Suppressor macrophage treated with lipopolysaccharide for 4 hours (primary cell): ENCODE data around the gene FOS.

Source experiments
- DNase-seq: peaks from one replicate; pipeline ENCODE4 v3.0.0-alpha.2; 2020

The FOS gene

GRCh38 chr14:75252254-75252837 is 26.3 kb upstream of the FOS start:
- DNase-seq: no peak

- DNase-seq: no peak
Observed at GRCh38 chr14:75254381-75254822, 24.2 kb upstream of the FOS start.

GRCh38 chr14:75254901-75255584 is 23.6 kb upstream of the FOS start:
- DNase-seq: no peak

- peak; percentile 73 for DNase-seq
Observed at GRCh38 chr14:75258079-75258802, 20.4 kb upstream of the FOS start.

- peak; percentile 99 for DNase-seq
Observed at GRCh38 chr14:75258803-75259509, 19.7 kb upstream of the FOS start.

DNA sequence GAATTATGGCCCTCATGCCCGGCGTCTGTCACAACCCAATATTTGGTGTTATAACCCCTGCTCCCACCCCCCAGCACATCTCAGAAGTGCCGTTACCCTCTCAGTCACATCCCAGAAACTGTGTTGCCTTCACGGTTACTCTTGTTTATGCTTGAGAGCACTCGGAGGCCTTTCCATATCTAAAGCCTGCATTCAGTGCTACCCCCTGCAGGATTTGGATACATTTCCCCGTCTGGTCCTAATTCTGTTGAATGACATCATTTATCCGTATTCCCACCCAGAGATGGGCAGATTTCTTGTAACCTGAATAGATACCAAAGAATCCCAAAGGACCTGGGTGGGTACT is 19.1 kb upstream of the FOS start:
- no peak for DNase-seq

- no peak for DNase-seq
Observed at GRCh38 chr14:75260025-75260763, 18.4 kb upstream of the FOS start.

DNA sequence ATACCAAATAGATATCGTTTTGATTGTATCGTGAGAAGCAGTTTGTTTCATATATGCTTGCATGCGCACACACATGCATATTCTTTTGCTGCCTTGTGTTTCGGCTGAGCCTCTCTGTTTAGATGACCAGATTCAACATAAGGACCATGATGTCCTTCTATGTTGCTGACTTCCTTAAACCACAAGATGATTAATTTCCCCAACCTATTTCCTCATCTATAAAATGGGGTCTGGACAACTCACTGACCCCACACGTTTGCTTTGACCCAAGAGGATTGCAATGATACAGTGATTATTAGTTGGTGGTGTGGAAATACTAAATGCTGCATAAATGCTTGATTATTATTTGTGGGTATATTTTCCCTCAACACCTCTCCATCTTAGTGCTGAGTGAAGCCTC is 16.8 kb upstream of the FOS start:
- peak; percentile 33 for DNase-seq

- DNase-seq: no peak
Observed at GRCh38 chr14:75262641-75263040, 16.0 kb upstream of the FOS start.

DNA sequence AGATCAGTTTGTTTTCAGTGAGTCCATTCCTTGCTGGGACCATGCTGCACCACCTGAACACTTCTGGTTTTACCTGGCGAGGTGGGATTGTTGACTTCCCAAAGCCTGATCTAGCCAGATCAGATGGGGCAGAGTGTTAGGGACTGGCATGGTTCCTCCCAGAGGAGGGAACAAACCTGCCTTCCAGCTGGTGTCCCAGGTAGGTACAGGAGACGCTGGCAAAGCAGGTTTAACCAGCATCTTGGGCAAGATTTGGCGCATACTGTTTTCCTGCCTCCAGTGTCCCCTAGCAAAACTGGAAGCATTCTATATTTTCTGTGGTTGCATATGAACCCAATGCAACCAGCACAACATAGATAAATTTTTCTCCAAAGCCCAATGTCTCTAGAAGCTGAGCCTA is 14.6 kb upstream of the FOS start:
- DNase-seq: no peak

DNA sequence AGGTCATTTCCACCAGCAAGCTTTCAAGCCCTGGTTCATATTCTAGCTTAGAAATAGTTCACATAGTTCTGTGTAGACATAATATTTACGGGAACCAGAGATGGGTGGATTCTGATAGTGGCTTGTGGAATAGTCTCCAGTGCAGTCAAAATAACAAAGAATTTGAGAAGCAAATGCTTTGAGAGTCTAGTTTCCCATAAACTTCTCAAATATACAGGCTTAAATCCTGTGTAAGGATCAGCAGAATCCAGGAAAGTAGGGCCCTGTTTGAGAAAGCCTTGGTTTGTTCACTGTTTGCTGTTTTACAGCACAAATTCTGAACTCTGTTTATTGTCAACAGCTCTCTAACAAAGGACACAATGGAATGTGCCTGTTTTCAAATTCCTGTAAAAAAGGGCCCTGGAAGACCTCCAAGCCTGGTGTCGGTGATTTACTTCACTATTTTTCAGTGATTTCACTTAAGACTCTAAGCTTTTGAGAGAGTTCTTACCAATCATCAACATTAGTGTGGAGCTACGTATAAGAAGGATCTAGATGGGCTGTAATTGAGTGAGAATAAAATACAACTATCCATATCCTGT is 11.4 kb upstream of the FOS start:
- no peak for DNase-seq

GRCh38 chr14:75268633-75269550 is 9.7 kb upstream of the FOS start:
- DNase-seq: peak; percentile 75

GRCh38 chr14:75271514-75271913 is 7.1 kb upstream of the FOS start:
- DNase-seq: no peak

GRCh38 chr14:75273272-75274049 is 5.2 kb upstream of the FOS start:
- peak; percentile 74 for DNase-seq

- DNase-seq: peak; percentile 33
Observed at GRCh38 chr14:75274050-75274898, 4.4 kb upstream of the FOS start.

GRCh38 chr14:75274899-75275569 is 3.6 kb upstream of the FOS start:
- peak; percentile 96 for DNase-seq

- DNase-seq: no peak
Observed at GRCh38 chr14:75275598-75275997, 3.0 kb upstream of the FOS start.

DNA sequence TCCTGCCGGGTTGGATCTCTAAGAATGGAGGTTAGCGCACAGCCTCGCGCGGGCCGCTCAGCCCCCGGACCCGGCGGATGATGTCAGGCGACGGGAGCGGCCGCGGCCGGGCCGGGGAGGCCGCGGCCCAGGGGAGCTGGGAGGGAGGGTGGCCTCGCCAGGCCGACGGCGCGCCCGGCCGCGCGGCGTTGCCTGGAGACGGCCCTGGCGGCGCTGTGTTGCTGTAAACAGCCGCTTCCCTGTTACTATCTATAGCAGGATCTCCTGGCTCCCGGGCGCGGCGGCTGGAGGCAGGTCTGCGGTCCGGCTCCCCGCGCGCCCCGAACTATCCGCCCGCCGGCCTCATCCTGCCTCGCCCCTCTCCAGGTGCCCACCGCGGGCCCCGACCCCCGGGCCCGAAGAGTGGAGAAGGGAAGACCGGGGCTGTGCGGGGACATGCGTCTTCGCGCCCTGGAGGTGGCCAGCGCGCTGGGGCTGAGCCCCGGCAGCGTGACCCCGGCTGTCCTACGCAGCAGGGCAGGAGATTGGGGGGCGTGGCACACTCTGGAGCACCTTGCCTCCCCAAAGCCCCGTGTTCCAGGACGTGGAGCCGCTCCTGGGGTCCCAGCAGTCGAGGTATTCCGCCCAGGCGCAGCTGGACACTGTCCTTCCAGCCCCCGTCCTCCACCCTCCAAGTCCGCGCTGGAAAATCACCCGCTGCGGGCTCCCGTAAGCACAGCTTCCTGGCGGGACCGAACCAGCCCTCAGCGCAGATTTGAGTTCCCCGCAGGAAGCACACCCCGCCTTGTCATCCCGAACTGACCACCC is 1.4 kb upstream of the FOS start:
- DNase-seq: peak; percentile 85
